NCI-H69 (cell line): Measurements from ENCODE around the gene CYB5R3.
"Not testable (repeated sequence)": the region's sequence is repeated elsewhere in the genome, so short reads cannot be mapped to it uniquely, and the experiment has no call there.

ENCODE experiments used
- DNase-seq: peaks from one replicate; lab custom pipeline; 2025; lab: John Stamatoyannopoulos, UW

Gene CYB5R3

DNA sequence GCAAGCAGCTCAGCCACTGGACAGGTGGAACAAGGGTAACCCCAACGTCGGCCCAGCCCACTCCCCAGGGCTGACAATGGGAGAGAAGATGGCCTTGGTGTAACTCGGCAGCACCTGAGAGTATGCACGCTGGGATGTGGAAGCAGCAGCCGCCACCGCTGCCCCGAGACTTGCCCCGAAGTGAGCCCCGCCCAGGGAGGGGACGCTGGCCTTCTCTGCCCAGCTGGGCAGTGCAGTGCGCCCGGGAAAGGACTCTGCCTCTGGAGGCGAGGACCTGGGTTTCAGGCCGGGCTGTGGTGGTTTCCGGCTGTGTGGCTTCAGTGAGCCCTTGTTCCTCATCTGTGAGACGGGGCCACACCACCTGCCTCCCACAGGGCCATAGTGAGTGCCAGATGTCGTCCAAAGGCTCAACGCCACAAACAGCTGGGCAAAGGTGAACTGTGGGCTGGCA, 25.9 kb downstream of the CYB5R3 start:
- DNase-seq, result no peak

DNA sequence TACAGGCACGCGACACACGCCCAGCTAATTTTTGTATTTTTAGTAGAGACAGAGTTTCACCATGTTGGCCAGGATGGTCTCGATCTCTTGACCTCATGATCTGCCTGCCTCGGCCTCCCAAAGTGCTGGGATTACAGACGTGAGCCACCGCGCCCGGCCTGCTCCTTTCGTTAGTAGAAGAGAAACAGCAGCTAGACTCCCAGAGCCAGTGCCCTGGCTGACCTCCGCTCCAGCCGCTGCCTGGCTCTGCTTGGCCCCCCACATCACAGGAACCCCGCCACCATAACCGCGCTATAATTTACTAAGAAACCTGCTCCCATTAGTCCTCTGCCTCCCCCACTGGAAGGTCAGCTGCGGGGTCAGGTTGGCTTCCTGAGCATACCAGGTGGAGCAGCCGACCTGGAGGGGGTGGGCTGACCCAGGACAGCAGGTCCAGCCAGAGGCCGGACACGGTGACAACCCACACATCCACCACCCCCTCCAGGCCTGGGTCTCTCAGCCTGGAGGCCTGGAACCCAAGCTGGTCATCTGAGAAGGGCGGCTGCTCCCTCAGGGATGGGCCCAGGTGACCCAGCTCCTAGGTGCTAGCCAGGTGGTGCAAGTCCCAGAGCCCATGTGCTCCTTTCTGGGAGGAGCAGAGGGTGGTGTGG, 27.0 kb downstream of the CYB5R3 start:
- no peak for DNase-seq

- DNase-seq, result peak; percentile 66
Measured at GRCh38 chr22:42621505-42622002, 27.6 kb downstream of the CYB5R3 start.

DNA sequence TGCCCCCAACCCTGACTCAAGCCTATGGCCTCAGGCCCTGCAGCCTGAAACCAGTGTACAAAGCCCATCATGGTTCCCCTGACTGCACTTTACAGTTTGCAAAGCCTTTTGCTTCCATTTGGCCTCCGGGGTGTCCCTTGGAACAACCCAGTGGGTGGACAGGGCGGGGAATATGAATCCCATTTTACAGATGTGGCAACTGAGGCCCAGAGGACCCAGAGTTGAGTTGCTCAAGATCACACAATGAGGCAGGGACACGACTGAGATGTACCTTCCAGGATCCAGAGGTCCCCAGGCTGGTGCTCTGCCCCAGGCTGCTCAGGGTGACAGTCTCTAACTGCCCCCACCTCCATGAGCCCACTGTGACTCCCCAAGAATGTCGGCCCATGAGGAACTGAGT, 29.1 kb downstream of the CYB5R3 start:
- DNase-seq, result no peak

- DNase-seq, result no peak
Measured at GRCh38 chr22:42619261-42620063, 29.7 kb downstream of the CYB5R3 start.

GRCh38 chr22:42617155-42617983, 31.8 kb downstream of the CYB5R3 start:
- DNase-seq, result no peak

DNA sequence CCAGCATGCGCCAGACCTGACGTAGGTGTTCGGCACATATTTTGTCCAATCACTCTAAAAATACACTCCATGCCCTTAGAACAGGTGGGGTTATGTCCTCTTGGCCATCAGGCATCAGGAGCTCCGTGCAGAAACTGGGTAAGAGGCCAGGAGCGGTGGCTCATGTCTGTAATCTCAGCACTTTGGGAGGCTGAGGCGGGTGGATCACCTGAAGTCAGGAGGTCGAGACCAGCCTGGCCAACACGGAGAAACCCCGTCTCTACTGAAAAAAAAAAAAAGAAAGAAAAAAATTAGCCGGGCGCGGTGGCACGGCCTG, 33.4 kb downstream of the CYB5R3 start:
- DNase-seq, result not testable (repeated sequence)

- peak; percentile 98 for DNase-seq
Measured at GRCh38 chr22:42615092-42615859, 33.9 kb downstream of the CYB5R3 start.

DNA sequence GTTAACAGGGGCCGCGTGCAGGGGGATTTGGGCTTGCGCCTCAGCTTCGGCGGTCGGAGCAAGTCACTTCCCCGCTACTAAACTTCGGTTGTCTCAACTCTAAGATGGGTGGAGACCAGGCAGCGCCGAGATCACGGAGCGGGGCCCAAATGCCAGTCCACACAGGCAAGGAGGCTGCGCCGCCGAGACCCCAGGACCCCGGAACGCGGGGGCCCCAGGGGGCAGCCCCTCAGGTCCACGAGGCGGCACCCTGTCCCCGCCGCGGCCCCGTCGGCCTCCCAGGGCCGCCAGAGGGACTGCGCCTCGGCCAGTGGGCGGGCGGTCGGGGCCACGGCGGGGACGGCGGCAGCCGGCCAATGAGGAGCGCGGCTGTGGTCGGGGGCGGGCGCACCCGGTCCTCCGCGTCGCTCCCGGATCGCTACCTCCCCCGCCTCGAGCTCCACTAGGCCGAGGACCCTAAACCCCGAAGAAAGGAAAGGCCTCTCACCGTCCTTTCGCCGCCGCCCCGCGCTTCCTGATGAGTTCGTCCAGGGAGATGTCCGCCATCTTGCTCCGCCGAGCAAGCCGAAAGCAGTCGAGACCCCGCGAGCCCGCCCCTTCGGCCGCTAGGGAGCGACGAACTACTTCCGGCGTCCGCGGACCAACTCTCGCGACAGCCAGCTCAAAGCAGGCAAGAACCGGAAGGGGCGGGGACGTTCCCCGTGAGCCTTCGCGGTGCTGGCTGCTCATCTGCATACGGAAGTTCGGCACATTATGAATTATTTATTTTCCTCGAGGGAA, 34.7 kb downstream of the CYB5R3 start, which contains the start of gene POLDIP3:
Gene POLDIP3, minus strand, starts transcription at position 572 of the 780 bp plus-strand sequence. Its CDS starts 26 bp downstream, at position 546.
- peak; percentile 99 for DNase-seq

DNA sequence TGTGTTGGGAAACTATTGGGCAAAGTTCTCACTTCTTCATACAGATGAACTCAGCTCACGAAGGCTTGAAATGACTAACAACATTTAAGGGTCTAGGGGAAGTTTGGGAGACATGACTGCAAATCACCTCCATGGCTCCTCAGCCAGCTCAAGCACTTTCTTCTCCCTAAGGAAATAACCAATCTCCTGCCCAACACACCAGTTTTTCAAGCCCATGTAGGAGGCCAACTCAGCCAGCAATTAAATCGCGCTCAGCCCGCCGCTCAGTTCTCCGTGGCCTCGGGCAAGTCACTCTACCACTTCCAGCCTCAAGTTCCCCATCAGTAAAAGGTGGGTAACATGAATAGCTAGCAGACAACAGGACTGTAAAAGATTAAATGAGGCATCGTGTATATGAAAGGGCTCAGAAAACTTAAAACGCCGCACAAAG, 35.3 kb downstream of the CYB5R3 start:
- peak; percentile 64 for DNase-seq

- no peak for DNase-seq
Measured at GRCh38 chr22:42612336-42612735, 36.9 kb downstream of the CYB5R3 start.

DNA sequence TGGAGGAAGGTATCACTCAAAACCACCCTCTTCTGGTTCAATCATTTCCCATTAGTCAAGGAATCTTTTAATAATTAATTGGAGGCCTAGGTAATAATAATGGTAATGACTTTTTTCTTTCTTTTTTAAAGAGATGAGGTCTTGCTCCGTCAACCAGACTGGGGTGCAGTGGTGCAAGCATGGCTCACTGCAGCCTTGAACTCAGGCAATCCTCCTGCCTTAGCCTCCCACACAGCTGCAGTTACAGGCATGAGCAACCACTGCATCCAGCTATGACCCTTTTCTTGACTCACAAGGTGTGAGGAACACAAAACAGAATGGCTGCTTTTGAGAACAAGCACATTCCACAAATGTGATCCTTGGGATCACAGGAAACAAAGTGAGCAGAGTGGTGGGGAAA, 38.1 kb downstream of the CYB5R3 start:
- no peak for DNase-seq

GRCh38 chr22:42610186-42610585, 39.0 kb downstream of the CYB5R3 start:
- no peak for DNase-seq

GRCh38 chr22:42608823-42609361, 40.3 kb downstream of the CYB5R3 start:
- peak; percentile 82 for DNase-seq

DNA sequence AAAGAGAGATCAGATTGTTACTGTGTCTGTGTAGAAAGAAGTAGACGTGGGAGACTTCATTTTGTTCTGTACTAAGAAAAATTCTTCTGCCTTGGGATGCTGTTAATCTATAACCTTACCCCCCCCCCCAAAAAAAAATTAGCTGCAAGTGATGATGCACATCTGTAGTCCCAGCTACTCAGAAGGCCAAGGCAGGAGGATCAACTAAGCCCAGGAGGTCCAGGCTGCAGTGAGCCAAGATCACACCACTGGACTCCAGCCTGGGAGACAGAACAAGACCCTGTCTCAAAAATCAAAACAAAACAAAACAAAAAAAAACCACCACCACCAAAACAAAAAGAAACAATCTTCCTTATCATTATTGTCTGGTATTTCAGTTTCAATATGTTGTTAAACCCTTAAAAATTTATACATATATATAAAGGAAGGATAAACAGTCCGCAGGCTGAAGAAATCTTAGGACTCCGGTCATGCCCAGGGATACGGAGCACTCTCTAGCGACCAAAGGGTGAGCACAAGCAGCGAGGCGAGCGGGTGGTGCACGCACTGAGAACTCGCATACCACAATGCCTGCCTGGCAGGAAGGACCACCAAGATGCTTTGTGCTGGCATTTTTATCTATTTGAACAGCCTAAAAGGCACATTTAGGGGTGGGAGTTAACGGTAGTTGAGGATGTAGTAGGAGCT, 40.9 kb downstream of the CYB5R3 start:
- no peak for DNase-seq

GRCh38 chr22:42607641-42608040, 41.6 kb downstream of the CYB5R3 start:
- not testable (repeated sequence) for DNase-seq

DNA sequence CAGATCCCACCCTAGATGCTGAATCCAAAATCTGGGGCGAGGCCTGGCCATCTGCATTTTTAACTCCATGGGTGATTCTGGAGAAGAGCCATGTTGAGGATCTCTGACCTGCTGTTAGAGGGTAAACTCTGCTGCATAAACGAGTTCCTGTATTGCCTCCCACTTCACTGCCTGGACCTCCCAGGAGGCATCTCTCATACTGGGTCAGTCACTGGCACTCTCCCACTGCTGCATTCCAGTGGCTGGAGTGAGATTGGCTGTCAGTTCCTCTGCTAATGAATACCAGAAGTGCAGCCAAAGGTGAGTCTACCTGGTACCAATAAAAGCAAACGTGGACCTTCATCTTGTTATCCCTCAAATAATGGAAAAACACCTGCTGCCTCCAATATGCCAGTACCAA, 44.8 kb downstream of the CYB5R3 start:
- DNase-seq, result no peak

- no peak for DNase-seq
Measured at GRCh38 chr22:42603427-42603826, 45.8 kb downstream of the CYB5R3 start.

DNA sequence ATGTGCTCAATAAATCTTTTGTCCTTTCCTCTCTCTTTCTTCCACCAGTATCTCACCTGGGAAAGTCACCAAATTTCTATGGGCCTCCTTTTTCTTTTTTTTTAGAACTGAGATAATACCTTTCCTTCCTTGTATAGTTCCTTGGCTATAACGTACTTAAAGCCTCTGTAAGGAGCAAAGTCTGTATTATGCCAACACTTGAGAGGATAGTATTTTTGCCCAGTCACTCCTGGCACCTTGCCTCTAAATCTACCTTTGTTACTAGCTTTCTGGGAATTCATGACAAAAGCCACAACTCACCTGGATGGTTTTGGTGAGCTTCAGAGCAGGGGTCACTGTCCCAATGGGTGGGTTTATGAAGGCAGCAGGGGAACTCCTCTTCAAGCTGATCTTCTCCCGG, 46.7 kb downstream of the CYB5R3 start:
- no peak for DNase-seq
